Thyroid gland (tissue), 4 donors: ENCODE data around the gene NKAIN4. TPM values are rescaled to one million over a fixed set of nuclear protein-coding genes. Genes with fewer than 3 reads are reported as not detected.
"Not testable (repeated sequence)": the region's sequence is repeated elsewhere in the genome, so short reads cannot be mapped to it uniquely, and the experiment has no call there.

Source experiments
- DNase-seq, 2 donors: peaks; one replicate each; pipeline ENCODE4 v3.0.0-alpha.2; 2019
- H3K27ac ChIP-seq, 3 donors: fragments of 200-600 bp; sonication (generic); 1 replicate in 2 of 3; 2 replicates in 1 of 3; pipeline ENCODE4 v1.5.1; 2016 to 2019; ENCODE audit warnings: mild to moderate bottlenecking in 1 of 3, moderate library complexity in 1 of 3
- H3K27me3 ChIP-seq: fragments of 200-600 bp; sonication (generic); one replicate; pipeline ENCODE4 v1.5.1; 2019
- H3K36me3 ChIP-seq, 2 donors: fragments of 200-600 bp; sonication (generic); one replicate each; pipeline ENCODE4 v1.5.1; 2016 to 2019
- H3K4me1 ChIP-seq, 2 donors: fragments of 200-600 bp; sonication (generic); one replicate each; pipeline ENCODE4 v1.5.1; 2017 to 2019
- H3K4me3 ChIP-seq, 3 donors: fragments of 200-600 bp; sonication (generic); replicated peaks in 1 of 3; 1 replicate in 2 of 3; 2 replicates in 1 of 3; pipeline ENCODE4 v1.5.1; 2016; ENCODE audit warnings: mild to moderate bottlenecking in 1 of 3
- H3K9me3 ChIP-seq: fragments of 200-600 bp; sonication (generic); one replicate; pipeline ENCODE4 v1.5.1; 2017
- POLR2A ChIP-seq, 2 donors: fragments of 450-650 bp; IDR thresholded peaks; one replicate each; pipeline ENCODE4 v1.6.1; 2017; ENCODE audit warnings: antibody characterized with exemption in 2 of 2, mild to moderate bottlenecking in 2 of 2, moderate library complexity in 1 of 2
- WGBS, 2 donors: methylation state at CpG; one replicate each; pipeline ENCODE4 v1.1.5; 2017; 5-methylcytosine and 5-hydroxymethylcytosine counted together
- intact Hi-C: fragments of 100-400 bp; cut with DNase I; formaldehyde crosslinking; loops from one replicate; pipeline ENCODE4 v1.15.1; 2023
- total RNA-seq, 4 donors: library from RNA; depleted of rRNA; stranded (reverse); fragments of >200 nt; gene quantifications; one replicate each; pipeline ENCODE4 v1.2.3, GENCODE V29; 2016
- TF ChIP-seq, protein P1 (sequence below), 6 experiments: fragments of 200-600 bp in 3 of 6; fragments of 450-650 bp in 3 of 6; sonication (generic) in 3 of 6; IDR thresholded peaks; one replicate each; pipeline ENCODE4 v1.5.1; 2016 to 2019; ENCODE audit warnings: antibody characterized with exemption in 6 of 6, mild to moderate bottlenecking in 2 of 6, inconsistent platforms in 1 of 6, moderate library complexity in 1 of 6

NKAIN4 gene
- total RNA-seq, 4 donors from 2014 or later, result 0.45 to 5.5 (median 0.67) TPM; not detected in 1

DNA sequence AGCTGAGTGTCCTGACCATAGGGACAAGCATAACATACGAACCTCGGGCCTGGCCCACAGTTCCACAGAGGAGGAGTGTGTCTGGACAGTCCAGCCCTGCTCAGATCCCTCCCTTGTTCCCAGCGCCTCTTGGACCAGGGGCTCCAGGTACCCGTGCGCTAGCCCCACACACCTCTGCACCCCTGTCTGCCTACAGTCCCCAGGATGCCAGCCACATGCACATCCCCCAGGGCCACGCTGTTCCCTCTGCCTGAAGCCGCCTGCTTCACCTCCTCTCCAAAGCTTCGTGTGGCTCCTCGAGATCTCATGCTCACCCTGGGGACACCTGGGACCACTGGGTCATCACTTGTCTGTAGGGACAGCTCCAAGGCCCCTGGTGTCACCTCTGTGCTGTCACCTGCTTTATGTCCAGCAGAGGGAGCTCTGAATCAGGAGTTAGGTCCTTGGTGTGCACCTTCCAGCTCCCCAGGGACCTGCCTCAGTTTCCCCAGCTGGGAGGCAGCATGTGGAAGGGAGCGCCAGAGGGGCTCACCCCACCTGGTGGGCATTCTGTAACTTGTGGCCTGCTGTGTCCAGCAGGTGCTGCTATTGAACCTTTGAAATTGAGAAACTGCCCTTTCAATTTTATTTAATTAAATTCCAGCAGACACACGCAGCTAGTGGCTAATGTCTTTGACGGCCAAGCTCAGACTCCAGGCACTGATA, 31.0 kb downstream of the NKAIN4 start:
- no peak for TF ChIP-seq POLR2A (IDR thresholded peaks at IDR 0.05)
- TF ChIP-seq, protein P1, sequence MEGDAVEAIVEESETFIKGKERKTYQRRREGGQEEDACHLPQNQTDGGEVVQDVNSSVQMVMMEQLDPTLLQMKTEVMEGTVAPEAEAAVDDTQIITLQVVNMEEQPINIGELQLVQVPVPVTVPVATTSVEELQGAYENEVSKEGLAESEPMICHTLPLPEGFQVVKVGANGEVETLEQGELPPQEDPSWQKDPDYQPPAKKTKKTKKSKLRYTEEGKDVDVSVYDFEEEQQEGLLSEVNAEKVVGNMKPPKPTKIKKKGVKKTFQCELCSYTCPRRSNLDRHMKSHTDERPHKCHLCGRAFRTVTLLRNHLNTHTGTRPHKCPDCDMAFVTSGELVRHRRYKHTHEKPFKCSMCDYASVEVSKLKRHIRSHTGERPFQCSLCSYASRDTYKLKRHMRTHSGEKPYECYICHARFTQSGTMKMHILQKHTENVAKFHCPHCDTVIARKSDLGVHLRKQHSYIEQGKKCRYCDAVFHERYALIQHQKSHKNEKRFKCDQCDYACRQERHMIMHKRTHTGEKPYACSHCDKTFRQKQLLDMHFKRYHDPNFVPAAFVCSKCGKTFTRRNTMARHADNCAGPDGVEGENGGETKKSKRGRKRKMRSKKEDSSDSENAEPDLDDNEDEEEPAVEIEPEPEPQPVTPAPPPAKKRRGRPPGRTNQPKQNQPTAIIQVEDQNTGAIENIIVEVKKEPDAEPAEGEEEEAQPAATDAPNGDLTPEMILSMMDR (IDR thresholded peaks at IDR 0.05), result peak; percentile 56 to 74 (median 69)
- intact Hi-C loops, result no loop called here
- 55 to 82% methylated on average over 9 to 12 of the region's 12 CpGs for WGBS, 2 donors
- H3K4me1 ChIP-seq, result peaks cover 22 to 48% of the 10 kb centered on the region in 2 donors
- H3K27me3 ChIP-seq, result no peaks in the 10 kb centered on the region
- H3K27ac ChIP-seq, result peak overlapping the region in 1 of 3 donors; percentile 51
- DNase-seq, result peak; percentile 39 to 47
- no peaks in the 10 kb centered on the region for H3K9me3 ChIP-seq
- H3K36me3 ChIP-seq, result no peaks in the 10 kb centered on the region
- H3K4me3 ChIP-seq, result no peak overlapping the region

DNA sequence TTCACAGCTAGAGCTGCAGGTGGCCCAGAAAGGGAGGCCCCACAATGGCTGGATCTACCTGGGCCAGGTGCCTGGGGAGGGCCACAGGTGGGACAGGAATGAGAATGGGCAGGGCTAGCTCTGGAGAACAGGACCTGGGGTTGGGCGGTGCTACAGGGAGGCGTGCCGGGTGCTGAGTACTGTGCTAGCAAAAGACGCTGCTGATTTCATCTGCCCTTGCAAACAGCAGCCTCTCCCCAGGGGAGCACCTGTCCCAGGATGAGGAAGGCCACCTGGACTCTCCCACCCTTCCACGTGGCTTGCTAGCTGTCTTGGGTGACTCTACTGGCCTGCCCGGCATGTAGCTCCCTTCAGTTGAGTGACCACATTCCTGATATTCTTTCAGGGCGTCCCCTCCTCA, 31.7 kb downstream of the NKAIN4 start:
- Histone ChIP-seq H3K4me1 (peaks cover 22 to 48% of the 10 kb centered on the region in 2 donors), H3K27ac (no peak overlapping the region), H3K27me3 (no peaks in the 10 kb centered on the region), H3K4me3 (no peak overlapping the region), H3K36me3 (no peaks in the 10 kb centered on the region), H3K9me3 (no peaks in the 10 kb centered on the region)
- TF ChIP-seq, protein P1 (IDR thresholded peaks at IDR 0.05), result no peak
- DNase-seq, result no peak
- 78% methylated on average over 6 to 7 of the region's 7 CpGs for WGBS, 2 donors
- intact Hi-C loops, result no loop called here

DNA sequence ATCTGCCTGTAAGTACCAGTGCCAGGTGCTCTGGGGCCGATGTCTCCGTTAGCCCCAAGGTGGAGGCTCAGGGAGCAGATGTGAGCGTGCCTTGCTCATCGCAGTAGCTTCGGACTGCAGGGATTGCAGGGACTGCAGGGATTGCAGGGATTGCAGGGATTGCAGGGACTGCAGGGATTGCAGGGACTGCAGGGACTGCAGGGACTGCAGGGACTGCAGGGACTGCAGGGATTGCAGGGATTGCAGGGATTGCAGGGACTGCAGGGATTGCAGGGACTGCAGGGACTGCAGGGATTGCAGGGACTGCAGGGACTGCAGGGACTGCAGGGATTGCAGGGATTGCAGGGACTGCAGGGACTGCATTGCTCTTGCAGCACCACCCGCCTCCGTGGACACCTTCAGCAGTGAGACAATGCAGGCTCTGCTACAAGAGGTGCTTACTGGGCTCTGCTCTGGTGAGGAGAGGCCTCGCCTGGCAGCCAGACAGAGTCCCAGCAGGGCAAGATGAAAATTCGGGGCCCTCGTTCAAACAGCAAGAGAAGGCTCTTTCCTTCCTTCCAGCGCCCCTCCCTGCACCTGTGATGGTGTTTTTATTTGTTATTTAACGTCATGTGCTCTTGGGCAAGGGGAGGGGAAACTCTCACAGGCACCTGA, 32.7 kb downstream of the NKAIN4 start:
- H3K4me3 ChIP-seq, H3K9me3 ChIP-seq, H3K36me3 ChIP-seq, H3K27ac ChIP-seq, intact Hi-C loops, H3K27me3 ChIP-seq: not testable (repeated sequence)
- H3K4me1 ChIP-seq, result peaks cover 22 to 51% of the 10 kb centered on the region in 2 donors
- WGBS, 2 donors, result 31 to 43% methylated on average over 9 to 11 of the region's 12 CpGs
- peak; percentile 82 for DNase-seq

DNA sequence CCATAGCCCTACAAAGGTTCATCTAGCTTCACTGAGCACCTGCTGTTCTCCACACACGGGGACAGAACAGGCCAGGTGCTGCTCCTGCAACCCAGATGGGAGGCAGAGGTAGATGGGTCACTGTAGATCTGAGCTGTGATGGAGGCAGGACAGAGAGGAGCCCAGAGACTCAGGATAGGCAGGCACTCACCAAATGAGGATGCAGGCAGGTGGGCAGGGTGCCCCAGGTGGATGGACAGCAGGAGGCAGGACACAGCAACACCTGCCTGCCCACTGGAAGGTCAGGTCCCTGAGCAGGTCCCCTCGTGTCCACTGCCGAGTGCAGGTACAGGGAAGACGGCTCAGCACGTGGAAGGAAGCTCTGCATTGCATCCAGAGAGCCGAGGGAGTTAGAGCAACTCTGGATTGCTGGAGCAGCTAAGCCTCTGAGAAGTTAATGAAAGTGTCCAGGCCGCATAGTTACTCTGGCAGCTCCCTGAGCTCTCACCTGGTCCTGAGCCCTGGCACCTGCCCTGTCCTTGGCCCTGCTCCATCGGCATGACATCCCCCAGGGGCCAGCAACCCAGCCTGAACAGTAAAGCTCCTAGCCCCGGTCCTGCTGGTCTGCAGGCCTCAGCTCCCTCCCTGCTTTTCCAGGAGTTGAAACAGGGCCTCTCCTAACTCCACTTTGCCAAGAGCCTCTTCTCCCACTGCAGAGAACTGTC, 33.4 kb downstream of the NKAIN4 start:
- no peak overlapping the region for H3K27ac ChIP-seq
- intact Hi-C loops, result no loop called here
- H3K4me1 ChIP-seq, result peaks cover 22 to 49% of the 10 kb centered on the region in 2 donors
- TF ChIP-seq, protein P1 (IDR thresholded peaks at IDR 0.05), result no peak
- TF ChIP-seq POLR2A (IDR thresholded peaks at IDR 0.05), result no peak
- 24 to 26% methylated on average over 2 to 9 of the region's 9 CpGs for WGBS, 2 donors
- peak in 1 of 2 donors; percentile 36 for DNase-seq
- H3K36me3 ChIP-seq, result no peaks in the 10 kb centered on the region
- H3K4me3 ChIP-seq, result no peak overlapping the region
- no peaks in the 10 kb centered on the region for H3K9me3 ChIP-seq
- H3K27me3 ChIP-seq, result no peaks in the 10 kb centered on the region

DNA sequence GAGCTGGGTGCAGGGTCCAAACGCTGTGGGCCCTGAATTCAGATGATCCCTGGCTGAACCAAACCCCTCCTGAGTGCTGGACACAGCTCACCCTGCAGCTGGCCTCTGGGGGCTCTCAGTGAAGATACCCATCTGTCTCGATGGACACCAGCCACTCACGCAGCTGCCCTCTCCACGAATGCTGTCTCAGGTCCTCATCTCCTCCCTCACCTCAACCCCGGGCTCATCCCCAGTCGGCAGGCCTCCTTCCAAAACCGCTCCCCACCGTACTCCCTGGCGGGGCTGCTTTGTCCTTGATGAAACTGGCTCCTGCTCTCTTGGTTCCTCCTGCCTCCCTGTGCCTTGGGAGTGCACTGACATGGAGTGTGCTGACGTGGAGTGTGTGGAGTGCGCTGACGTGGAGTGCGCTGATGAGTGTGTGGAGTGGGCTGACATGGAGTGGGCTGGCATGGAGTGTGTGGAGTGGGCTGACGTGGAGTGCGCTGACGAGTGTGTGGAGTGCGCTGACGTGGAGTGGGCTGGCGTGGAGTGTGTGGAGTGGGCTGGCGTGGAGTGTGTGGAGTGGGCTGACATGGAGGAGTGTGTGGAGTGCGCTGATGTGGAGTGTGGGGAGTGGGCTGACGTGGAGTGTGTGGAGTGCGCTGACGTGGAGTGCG, 34.3 kb downstream of the NKAIN4 start:
- 80% methylated on average over 25 of the region's 25 CpGs for WGBS, 2 donors
- no peak overlapping the region for H3K4me3 ChIP-seq

More for the DNA sequence above, 34.3 kb downstream of the NKAIN4 start:
- H3K27ac ChIP-seq, result no peak overlapping the region
- intact Hi-C loops, result no loop called here
- H3K4me1 ChIP-seq, result peaks cover 19 to 43% of the 10 kb centered on the region in 2 donors
- no peaks in the 10 kb centered on the region for H3K36me3 ChIP-seq
- DNase-seq, result no peak
- no peaks in the 10 kb centered on the region for H3K27me3 ChIP-seq
- H3K9me3 ChIP-seq, result no peaks in the 10 kb centered on the region
- TF ChIP-seq, protein P1 (IDR thresholded peaks at IDR 0.05), result no peak
- no peak for TF ChIP-seq POLR2A (IDR thresholded peaks at IDR 0.05)
